Endothelial cell of umbilical vein (primary cell): Measurements from ENCODE around the gene PCDHA9. TPM values are rescaled to one million over a fixed set of nuclear protein-coding genes. Genes with fewer than 3 reads are reported as not detected.

Experiments used
- BruUV-seq: library from RNA; stranded (reverse); fragments of 400-500 nt; replicated peaks from 2 replicates; lab custom pipeline; 2021; lab: Mats Ljungman, UMichigan
- CTCF ChIA-PET: fragments of 300-600, 350-600 bp; sonication (Branson Sonifier 250); formaldehyde crosslinking; loops from one replicate; lab custom pipeline; 2021; ENCODE audit warnings: antibody characterized with exemption, inconsistent platforms; lab: Charles Lee
- POLR2A ChIA-PET: fragments of 300-600, 350-600 bp; sonication (Branson Sonifier 250); formaldehyde crosslinking; loops from one replicate; lab custom pipeline; 2021; ENCODE audit warnings: antibody characterized with exemption, inconsistent platforms; lab: Charles Lee
- DNase-seq: peaks from one replicate; pipeline ENCODE4 v3.0.0-alpha.2; 2011; ENCODE audit warnings: low read depth, low spot score
- FAIRE-seq: peaks from 2 replicates; lab custom pipeline; 2011; peaks lifted over from hg19 to GRCh38; lab: Jason Lieb, UNC
- H2AFZ ChIP-seq: 2 replicates; pipeline ENCODE4 v1.6.0; 2012; ENCODE audit warnings: low read depth, low read length, control low read depth, inconsistent platforms
- H3K27ac ChIP-seq: 2 replicates; pipeline ENCODE4 v1.5.1; 2011; ENCODE audit warnings: low read depth, mild to moderate bottlenecking, control low read depth, low read length, moderate library complexity; ENCODE audit not compliant: insufficient read depth
- H3K27me3 ChIP-seq, 2 experiments: 2 replicates each; pipeline versions ENCODE4 v1.6.0 to v1.6.1; 2011; ENCODE audit warnings: low read length in 2 of 2, mixed read lengths in 1 of 2; ENCODE audit not compliant: control insufficient read depth in 2 of 2, insufficient read depth in 2 of 2
- H3K36me3 ChIP-seq, 2 experiments: 2 replicates in 1 of 2; 3 replicates in 1 of 2; pipeline ENCODE4 v1.5.1; 2011; ENCODE audit warnings: low read length in 2 of 2, mild to moderate bottlenecking in 1 of 2, moderate library complexity in 1 of 2; ENCODE audit not compliant: control insufficient read depth in 2 of 2, insufficient read depth in 2 of 2; ENCODE audit errors: extremely low read depth in 1 of 2
- H3K4me1 ChIP-seq: 3 replicates; pipeline ENCODE4 v1.5.1; 2011; ENCODE audit warnings: mild to moderate bottlenecking, low read length; ENCODE audit not compliant: control insufficient read depth, insufficient read depth; ENCODE audit errors: extremely low read depth
- H3K4me2 ChIP-seq: 2 replicates; pipeline ENCODE4 v1.6.1; 2011; ENCODE audit warnings: low read length, control low read depth, mixed read lengths; ENCODE audit not compliant: insufficient read depth
- H3K4me3 ChIP-seq, 3 experiments: fragments of 200-600 bp in 1 of 3; sonication (generic), shearing (Covaris generic) in 1 of 3; replicated peaks in 1 of 3; 2 replicates each; pipeline ENCODE4 v1.5.1; 2011 to 2016; ENCODE audit warnings: control low read depth in 3 of 3, low read length in 3 of 3, mild to moderate bottlenecking in 2 of 3, inconsistent platforms in 1 of 3, low read depth in 1 of 3, moderate library complexity in 1 of 3; ENCODE audit not compliant: insufficient read depth in 1 of 3
- H3K79me2 ChIP-seq: 2 replicates; pipeline ENCODE4 v1.6.0; 2012; ENCODE audit warnings: low read length, inconsistent platforms; ENCODE audit not compliant: control insufficient read depth, insufficient read depth
- H3K9ac ChIP-seq: replicated peaks from 2 replicates; pipeline ENCODE3; 2011; ENCODE audit warnings: low read length, control low read depth; ENCODE audit not compliant: insufficient read depth; ENCODE audit errors: extremely low read depth
- H3K9me1 ChIP-seq: replicated peaks from 3 replicates; pipeline ENCODE4 v1.6.0; 2011; ENCODE audit warnings: mild to moderate bottlenecking, low read length; ENCODE audit not compliant: control insufficient read depth, insufficient read depth; ENCODE audit errors: extremely low read depth
- H3K9me3 ChIP-seq: replicated peaks from 2 replicates; pipeline ENCODE4 v1.5.1; 2012; ENCODE audit warnings: low read length, inconsistent platforms; ENCODE audit not compliant: control insufficient read depth, insufficient read depth
- H4K20me1 ChIP-seq: replicated peaks from 2 replicates; pipeline ENCODE3; 2011; ENCODE audit warnings: mild to moderate bottlenecking, low read length; ENCODE audit not compliant: control insufficient read depth, insufficient read depth; ENCODE audit errors: extremely low read depth
- EZH2 ChIP-seq: IDR thresholded peaks from 2 replicates; pipeline ENCODE4 v1.6.1; 2012; ENCODE audit warnings: borderline replicate concordance, low read depth, mild to moderate bottlenecking, moderate library complexity, low read length, inconsistent platforms; ENCODE audit not compliant: severe bottlenecking
- FOS ChIP-seq: IDR thresholded peaks from 2 replicates; pipeline ENCODE4 v1.6.1; 2011; ENCODE audit warnings: mild to moderate bottlenecking, low read length, moderate library complexity, borderline replicate concordance; ENCODE audit not compliant: insufficient read depth
- GATA2 ChIP-seq: IDR thresholded peaks from 2 replicates; pipeline ENCODE4 v1.7.0; 2011; ENCODE audit warnings: low read depth, mild to moderate bottlenecking, moderate library complexity, mixed read lengths, low read length; ENCODE audit not compliant: insufficient read length, insufficient read depth
- JUN ChIP-seq: IDR thresholded peaks from 2 replicates; pipeline ENCODE4 v1.6.1; 2011; ENCODE audit warnings: borderline replicate concordance, low read depth; ENCODE audit not compliant: insufficient read length, insufficient read depth
- MAX ChIP-seq: IDR thresholded peaks from 2 replicates; pipeline ENCODE4 v1.6.1; 2011; ENCODE audit not compliant: insufficient read depth, insufficient read length
- MYC ChIP-seq: IDR thresholded peaks from one replicate; pipeline ENCODE4 v1.6.1; 2011; ENCODE audit warnings: mild to moderate bottlenecking, low read depth, low read length
- POLR2A ChIP-seq: IDR thresholded peaks from 2 replicates; pipeline ENCODE4 v1.6.1; 2012; ENCODE audit warnings: low read depth, mild to moderate bottlenecking, control low read depth, low read length
- POLR2AphosphoS5 ChIP-seq: IDR thresholded peaks from 2 replicates; pipeline ENCODE4 v1.6.1; 2012; ENCODE audit warnings: low read depth, mild to moderate bottlenecking, control low read depth, low read length, moderate library complexity; ENCODE audit not compliant: insufficient read depth
- dilution Hi-C: fragments of 300-500 bp; cut with MboI; formaldehyde crosslinking; loops from one replicate; pipeline ENCODE4 v1.15.0; 2019; ENCODE audit warnings: low sequenced_read_pairs; ENCODE audit not compliant: extremely low pct_ligation_motif_present
- intact Hi-C: fragments of 100-400 bp; cut with micrococcal nuclease; formaldehyde crosslinking; loops from one replicate; pipeline ENCODE4 v1.10.0; 2022
- polyA plus RNA-seq, 4 experiments: library from polyadenylated mRNA; depleted of rRNA in 3 of 4; stranded (reverse) in 3 of 4; unstranded in 1 of 4; fragments of >200 nt; gene quantifications; 2 replicates each; pipeline versions ENCODE4 v1.2.1 to v1.2.3, GENCODE V29; 2011 to 2012; ENCODE audit warnings: missing spikeins in 1 of 4
- total RNA-seq: library from RNA; stranded (reverse); gene quantifications from 2 replicates; pipeline ENCODE4 v1.2.3, GENCODE V29; 2021
- TF ChIP-seq, protein P1 (sequence below), 2 donors: IDR thresholded peaks; 1 replicate in 1 of 2; 2 replicates in 1 of 2; pipeline ENCODE4 v1.5.1; 2011; ENCODE audit warnings: low read length in 2 of 2, mild to moderate bottlenecking in 2 of 2, moderate library complexity in 2 of 2, control low read depth in 1 of 2, inconsistent platforms in 1 of 2, low read depth in 1 of 2; ENCODE audit not compliant: insufficient read depth in 1 of 2; ENCODE audit errors: extremely low read depth in 1 of 2

The PCDHA9 gene
- total and polyA plus RNA-seq, 2 donors (not counting 3 experiments of a cell fraction or from before 2014, with no cell fraction given) = not detected

- ChIA-PET CTCF (interaction anchor here (1.7 kb wide), 1 partner anchor 12 kb away, joined by 5 read pairs; no protein-coding TSS in a partner anchor), POLR2A (no interaction called here)
- intact Hi-C loops = no loop called here
- no TSS peak for BruUV-seq
- Histone ChIP-seq H3K4me2 (no peak overlapping the region), H3K9me1 (no peaks in the 10 kb centered on the region), H3K36me3 (no peaks in the 10 kb centered on the region), H3K4me1 (no peaks in the 10 kb centered on the region), H3K9me3 (no peaks in the 10 kb centered on the region), H4K20me1 (no peaks in the 10 kb centered on the region), H2AFZ (no peak overlapping the region), H3K79me2 (no peaks in the 10 kb centered on the region), H3K4me3 (no peak overlapping the region), H3K27ac (no peak overlapping the region), H3K27me3 (no peaks in the 10 kb centered on the region), H3K9ac (no peak overlapping the region)
- DNase-seq (no peak), FAIRE-seq (no peak)
- dilution Hi-C loops = no loop called here
- TF ChIP-seq GATA2 = no peak
- no peak for TF ChIP-seq MAX
- TF ChIP-seq POLR2AphosphoS5 = no peak
- TF ChIP-seq POLR2A = no peak
- TF ChIP-seq JUN = no peak
- TF ChIP-seq, protein P1, sequence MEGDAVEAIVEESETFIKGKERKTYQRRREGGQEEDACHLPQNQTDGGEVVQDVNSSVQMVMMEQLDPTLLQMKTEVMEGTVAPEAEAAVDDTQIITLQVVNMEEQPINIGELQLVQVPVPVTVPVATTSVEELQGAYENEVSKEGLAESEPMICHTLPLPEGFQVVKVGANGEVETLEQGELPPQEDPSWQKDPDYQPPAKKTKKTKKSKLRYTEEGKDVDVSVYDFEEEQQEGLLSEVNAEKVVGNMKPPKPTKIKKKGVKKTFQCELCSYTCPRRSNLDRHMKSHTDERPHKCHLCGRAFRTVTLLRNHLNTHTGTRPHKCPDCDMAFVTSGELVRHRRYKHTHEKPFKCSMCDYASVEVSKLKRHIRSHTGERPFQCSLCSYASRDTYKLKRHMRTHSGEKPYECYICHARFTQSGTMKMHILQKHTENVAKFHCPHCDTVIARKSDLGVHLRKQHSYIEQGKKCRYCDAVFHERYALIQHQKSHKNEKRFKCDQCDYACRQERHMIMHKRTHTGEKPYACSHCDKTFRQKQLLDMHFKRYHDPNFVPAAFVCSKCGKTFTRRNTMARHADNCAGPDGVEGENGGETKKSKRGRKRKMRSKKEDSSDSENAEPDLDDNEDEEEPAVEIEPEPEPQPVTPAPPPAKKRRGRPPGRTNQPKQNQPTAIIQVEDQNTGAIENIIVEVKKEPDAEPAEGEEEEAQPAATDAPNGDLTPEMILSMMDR (IDR thresholded peaks at IDR 0.05; ENCODE audit: extremely low read depth in 1 of 2, insufficient read depth in 1 of 2, low read depth in 1 of 2, low read length in 2 of 2) = no peak
- no peak for TF ChIP-seq EZH2
- TF ChIP-seq MYC = no peak
- TF ChIP-seq FOS = no peak
Observed at GRCh38 chr5:140857177-140857986, 9.2 kb downstream of the PCDHA9 start.
